AG04449 (cell line): Measurements from ENCODE around the gene MEGF11.
A peak's percentile ranks its signal among the peaks of the same experiment; 100 is the strongest.
"Not testable (repeated sequence)": the region's sequence is repeated elsewhere in the genome, so short reads cannot be mapped to it uniquely, and the experiment has no call there.

ENCODE experiments used
- CTCF ChIA-PET: fragments of 350-600 bp; formaldehyde crosslinking; extraction: SDS; loops from one replicate; lab custom pipeline; 2021; ENCODE audit warnings: antibody characterized with exemption; lab: Yijun Ruan, JAX
- POLR2A ChIA-PET: fragments of 400-600, 350-600 bp; formaldehyde crosslinking; extraction: SDS; loops from one replicate; lab custom pipeline; 2020; ENCODE audit warnings: antibody characterized with exemption, inconsistent platforms; lab: Yijun Ruan, JAX
- DNase-seq: peaks from one replicate; pipeline ENCODE4 v3.0.0-alpha.2; 2010; ENCODE audit warnings: low read depth, low spot score
- H3K4me3 ChIP-seq: 2 replicates; pipeline ENCODE4 v1.5.1; 2011; ENCODE audit warnings: low read depth, mild to moderate bottlenecking, control low read depth, low read length
- CTCF ChIP-seq: IDR thresholded peaks from one replicate; pipeline ENCODE4 v1.5.1; 2011; ENCODE audit warnings: mild to moderate bottlenecking, moderate library complexity, low read length, control low read depth, inconsistent platforms; ENCODE audit not compliant: insufficient read depth; ENCODE audit errors: missing control alignments

Gene MEGF11

GRCh38 chr15:66264859-66265513, 11.4 kb upstream of the MEGF11 start:
- no peak for TF ChIP-seq CTCF
- H3K4me3 ChIP-seq: no peak overlapping the region
- DNase-seq: no peak
- ChIA-PET POLR2A (no interaction called here), CTCF (interaction anchor here (1.1 to 2.0 kb wide), 3 partner anchors 14 to 23 kb away, joined by 3 to 14 read pairs (median 5); no protein-coding TSS in a partner anchor)

GRCh38 chr15:66262837-66263236, 9.3 kb upstream of the MEGF11 start:
- POLR2A ChIA-PET, H3K4me3 ChIP-seq, DNase-seq: not testable (repeated sequence)
- CTCF ChIA-PET: interaction anchor here (1.0 kb wide), 1 partner anchor 12 kb away, joined by 3 read pairs; no protein-coding TSS in a partner anchor

GRCh38 chr15:66261056-66261455, 7.5 kb upstream of the MEGF11 start:
- no peak for DNase-seq
- H3K4me3 ChIP-seq: no peak overlapping the region
- no peak for TF ChIP-seq CTCF
- CTCF ChIA-PET: interaction anchor here (1.0 to 1.2 kb wide), 3 partner anchors 26 to 281 kb away, joined by 3 to 4 read pairs (median 3); no protein-coding TSS in a partner anchor
- POLR2A ChIA-PET: no interaction called here

- TF ChIP-seq CTCF: no peak
- no peak for DNase-seq
- CTCF ChIA-PET: interaction anchor here (1.1 kb wide), 1 partner anchor 241 kb away, joined by 3 read pairs; no protein-coding TSS in a partner anchor
- H3K4me3 ChIP-seq: no peak overlapping the region
- POLR2A ChIA-PET: no interaction called here
Measured at GRCh38 chr15:66256692-66257091, 3.1 kb upstream of the MEGF11 start.

GRCh38 chr15:66254951-66255676, 1.6 kb upstream of the MEGF11 start:
- ChIA-PET CTCF (no interaction called here), POLR2A (no interaction called here)
- no peak for TF ChIP-seq CTCF
- no peak overlapping the region for H3K4me3 ChIP-seq
- no peak for DNase-seq

GRCh38 chr15:66254089-66254950, 770 bp upstream of the MEGF11 start:
- no peak for DNase-seq
- TF ChIP-seq CTCF: no peak
- CTCF ChIA-PET: no interaction called here
- POLR2A ChIA-PET: no interaction called here
- peak overlapping the region; percentile 52 for H3K4me3 ChIP-seq
